ENCODE data around the gene ABLIM2.

ABLIM2 gene

GRCh38 chr4:8084712-8085490 is 73.7 kb downstream of the ABLIM2 start:
- no peak for DNase-seq (ENCODE audit: low read depth in 2 of 2)

DNA sequence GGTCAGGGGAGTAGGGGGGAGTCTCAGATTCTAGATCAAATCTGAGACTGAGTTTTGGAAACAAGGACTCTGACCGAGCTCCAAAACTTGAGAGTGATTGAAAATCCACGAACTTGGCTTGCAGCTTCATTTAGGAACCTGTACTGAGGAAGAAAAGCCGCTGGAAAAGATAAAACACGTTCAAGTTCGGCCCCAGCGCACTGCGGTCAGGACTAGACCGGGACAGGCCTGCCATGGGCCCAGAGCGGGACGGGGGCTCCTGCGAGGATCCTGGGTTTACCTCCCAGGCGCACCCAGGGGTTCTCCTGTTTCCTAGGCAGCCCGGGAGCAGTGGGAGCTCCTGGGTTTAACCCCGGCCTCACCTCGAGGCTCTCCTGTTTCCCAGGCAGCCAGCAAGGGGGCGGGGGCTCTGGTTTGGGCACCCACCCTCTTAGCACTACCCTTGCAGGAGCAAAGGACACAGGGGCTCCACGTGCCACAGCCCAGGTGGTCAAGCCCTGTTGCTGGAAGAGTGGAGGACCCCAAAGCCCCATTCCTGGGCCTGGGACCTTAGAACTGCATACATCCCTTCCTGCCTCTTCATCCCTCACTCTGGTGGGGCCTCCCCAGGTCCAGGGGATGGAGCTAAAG is 74.5 kb downstream of the ABLIM2 start:
- no peak for DNase-seq (ENCODE audit: low read depth in 2 of 2)

- no peak for DNase-seq (ENCODE audit: low read depth in 2 of 2)
These were observed 75.4 kb downstream of the ABLIM2 start for GRCh38 chr4:8083086-8083825.

GRCh38 chr4:8082517-8083055 is 76.0 kb downstream of the ABLIM2 start:
- DNase-seq (ENCODE audit: low read depth in 2 of 2): no peak

- no peak for DNase-seq (ENCODE audit: low read depth in 2 of 2)
These were observed 76.7 kb downstream of the ABLIM2 start for GRCh38 chr4:8081621-8082516.

DNA sequence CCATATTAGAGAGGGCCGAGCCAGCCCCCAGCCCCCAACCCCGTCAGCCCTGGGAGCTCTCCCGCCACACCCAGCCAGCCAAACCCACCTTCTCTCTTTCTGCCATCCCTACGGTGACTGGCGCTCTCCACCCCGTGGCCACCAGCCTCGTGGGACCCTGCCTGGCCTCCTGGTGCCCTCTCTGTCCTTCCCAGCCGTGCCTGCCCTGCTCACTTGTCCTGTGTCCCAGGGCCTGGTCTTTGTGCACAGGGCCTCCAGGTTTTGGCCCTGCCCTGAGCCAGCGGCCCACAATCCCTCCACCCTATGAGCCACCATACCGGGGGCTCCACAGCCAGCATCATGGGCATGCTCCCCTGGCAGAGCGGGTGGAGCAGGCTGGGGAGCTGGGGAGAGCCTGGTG is 77.4 kb downstream of the ABLIM2 start:
- DNase-seq (ENCODE audit: low read depth in 2 of 2): no peak

- no peak for DNase-seq (ENCODE audit: low read depth in 2 of 2)
These were observed 77.9 kb downstream of the ABLIM2 start for GRCh38 chr4:8080754-8081065.

DNA sequence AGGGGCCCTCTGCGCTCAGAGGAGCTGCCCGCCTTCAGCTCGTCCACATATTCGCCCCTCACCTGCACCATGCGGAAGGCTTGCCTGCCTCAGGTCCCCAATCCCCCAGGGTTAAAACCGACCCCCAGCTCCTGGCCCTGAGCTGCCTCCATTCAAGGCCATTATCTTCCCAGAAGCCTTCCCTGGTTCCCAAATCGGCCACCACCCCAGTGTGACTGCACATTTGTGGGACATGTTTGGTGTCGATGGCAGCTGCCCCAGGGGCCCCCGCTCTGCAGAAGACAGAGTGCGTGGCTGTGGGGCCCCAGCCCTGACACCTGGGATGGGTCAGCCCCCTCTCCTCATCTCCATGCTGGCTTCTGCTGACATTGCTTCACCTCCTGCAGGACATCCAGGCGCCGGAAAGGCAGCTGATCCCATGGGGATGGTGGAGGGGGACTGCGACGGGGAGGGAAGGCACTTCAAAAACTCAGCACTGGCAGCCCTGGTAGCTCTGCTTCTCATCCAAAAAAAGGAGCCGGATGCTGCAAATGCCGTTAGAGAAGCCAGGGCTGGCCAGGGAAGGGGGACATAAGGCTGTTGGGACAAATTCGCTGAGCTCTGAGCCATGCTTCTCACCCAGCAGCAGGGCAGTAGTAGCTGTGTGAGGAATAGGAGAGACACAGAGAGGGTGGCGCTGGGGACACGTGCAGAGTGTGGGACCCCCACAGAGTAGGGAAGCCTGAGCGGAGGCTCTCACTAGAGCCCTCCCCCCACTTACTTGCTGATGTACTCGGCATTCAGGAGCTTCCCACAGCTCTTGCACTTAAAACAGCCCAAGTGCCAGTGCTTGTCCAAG is 78.5 kb downstream of the ABLIM2 start:
- no peak for DNase-seq (ENCODE audit: low read depth in 2 of 2)

DNA sequence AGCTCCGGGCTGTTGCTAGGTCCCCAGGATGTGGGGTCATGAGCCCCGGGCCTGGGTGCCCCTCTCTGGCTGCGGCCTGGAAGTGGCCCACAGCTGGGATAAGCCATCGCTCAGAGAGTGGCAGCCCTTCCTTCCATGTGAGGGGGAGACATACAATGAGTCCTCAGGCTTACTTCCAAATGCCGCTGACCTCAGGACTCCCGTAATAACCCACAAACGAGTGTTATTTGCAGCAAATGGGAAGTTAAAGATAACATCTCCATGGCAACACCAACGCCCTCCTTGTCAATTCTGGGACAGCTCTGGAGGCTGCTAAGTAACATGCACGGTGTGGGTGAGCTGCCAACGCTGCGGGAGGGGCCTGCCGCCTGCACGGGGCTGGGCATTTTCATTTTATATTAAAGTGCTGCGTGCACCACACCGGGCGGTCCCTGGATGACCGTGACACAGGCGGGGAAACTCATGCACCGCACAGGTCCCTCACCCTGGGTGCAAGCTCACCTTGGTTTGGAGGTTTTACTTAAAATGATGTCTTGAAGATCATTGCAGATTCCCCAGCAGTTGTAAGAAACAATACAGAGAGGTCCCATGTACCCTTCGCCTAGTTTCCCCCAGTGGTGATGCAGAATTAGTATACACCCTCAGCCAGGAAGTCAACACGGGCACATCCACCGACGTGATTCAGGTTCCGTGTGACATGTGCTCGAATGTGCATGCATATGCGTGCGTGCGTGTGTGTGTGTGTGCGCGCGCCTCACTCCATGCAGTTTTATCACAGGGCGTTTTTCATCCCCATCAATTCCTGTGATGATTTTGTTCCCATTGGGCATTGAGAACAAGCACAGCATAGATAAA is 79.4 kb downstream of the ABLIM2 start:
- DNase-seq (ENCODE audit: low read depth in 2 of 2): no peak

DNA sequence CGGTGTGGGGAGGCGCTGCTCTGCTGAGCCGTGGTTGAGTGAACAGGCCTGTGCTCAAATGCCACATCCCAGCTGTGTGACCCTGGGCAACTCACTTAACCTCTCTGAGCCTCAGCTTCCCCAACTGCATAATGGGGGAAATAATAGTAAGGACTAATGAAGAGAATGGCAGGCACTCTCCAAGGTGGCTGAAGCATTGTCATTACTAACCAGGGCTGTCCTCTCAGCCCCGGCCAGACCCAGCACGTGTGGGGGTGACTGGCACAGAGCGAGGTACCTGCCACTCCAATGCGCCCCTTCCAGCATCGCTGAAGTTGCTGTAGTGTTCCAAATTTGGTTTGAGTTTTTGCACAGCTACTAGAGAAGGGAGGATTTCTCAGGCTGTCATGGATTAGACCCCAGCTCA is 80.0 kb downstream of the ABLIM2 start:
- no peak for DNase-seq (ENCODE audit: low read depth in 2 of 2)

DNA sequence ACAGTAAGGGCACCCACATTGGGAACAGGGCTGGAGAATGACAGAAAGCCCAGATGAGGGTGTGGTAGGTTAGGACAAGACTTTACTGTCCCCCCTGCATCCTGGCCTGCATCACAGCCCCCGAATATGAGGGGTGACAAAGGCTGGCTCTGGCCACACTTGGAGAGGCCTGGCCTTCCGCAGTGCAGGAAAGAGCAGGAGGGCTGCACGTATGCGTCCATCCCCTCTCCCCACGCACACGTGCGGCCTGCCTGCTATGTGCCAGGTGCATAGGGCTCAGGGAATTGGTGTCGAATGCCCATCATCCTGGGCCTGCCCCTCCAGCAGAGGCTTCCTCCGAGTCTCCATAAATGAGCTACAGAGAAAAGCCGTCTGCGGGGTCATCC is 80.5 kb downstream of the ABLIM2 start:
- DNase-seq (ENCODE audit: low read depth in 2 of 2): no peak

DNA sequence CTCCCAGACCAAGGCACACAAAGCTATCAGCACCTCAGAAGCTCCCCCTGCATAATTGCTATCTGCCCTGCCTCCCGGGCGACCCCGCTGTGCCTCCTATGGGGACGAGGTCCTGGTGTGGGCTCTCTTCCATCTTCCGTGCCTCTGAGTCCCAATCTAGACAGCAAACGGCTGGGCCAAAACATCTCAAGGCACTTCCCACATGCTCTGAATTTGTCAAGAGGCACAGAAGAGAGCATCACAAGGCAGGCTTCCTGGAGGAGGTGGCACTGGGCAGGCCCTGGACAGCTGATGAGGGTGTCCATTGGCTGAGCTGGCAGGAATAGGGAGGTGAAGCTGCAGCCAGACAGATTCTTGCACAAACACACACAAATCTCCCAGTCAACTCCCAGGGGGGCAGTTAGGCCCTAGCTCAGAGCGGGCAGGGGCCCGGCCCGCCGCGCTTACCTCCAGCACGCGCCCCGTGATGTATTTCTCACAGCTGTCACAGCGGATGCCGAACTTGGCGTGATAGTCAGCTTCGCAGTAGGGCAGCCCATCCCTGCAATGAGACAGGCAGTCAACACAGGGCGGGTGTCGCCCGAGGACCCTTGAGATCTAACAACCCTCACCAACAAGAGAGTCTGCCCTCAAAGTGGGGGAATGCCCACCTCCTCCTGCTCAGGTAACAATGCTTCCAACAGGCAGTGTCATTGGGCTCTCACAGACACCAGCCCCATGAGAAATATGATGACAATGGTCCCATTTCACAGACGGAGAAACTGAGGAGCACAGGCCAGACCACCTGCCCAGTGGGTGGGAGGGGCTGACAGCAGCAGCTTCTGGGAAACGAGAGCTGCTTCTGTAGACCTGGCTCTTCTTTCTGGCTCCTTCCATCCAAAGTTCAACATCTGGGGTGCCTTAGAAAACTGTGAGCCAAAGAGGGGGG is 81.2 kb downstream of the ABLIM2 start:
- DNase-seq (ENCODE audit: low read depth in 2 of 2): no peak

- DNase-seq (ENCODE audit: low read depth in 2 of 2): no peak
These were observed 82.6 kb downstream of the ABLIM2 start for GRCh38 chr4:8076023-8076422.

DNA sequence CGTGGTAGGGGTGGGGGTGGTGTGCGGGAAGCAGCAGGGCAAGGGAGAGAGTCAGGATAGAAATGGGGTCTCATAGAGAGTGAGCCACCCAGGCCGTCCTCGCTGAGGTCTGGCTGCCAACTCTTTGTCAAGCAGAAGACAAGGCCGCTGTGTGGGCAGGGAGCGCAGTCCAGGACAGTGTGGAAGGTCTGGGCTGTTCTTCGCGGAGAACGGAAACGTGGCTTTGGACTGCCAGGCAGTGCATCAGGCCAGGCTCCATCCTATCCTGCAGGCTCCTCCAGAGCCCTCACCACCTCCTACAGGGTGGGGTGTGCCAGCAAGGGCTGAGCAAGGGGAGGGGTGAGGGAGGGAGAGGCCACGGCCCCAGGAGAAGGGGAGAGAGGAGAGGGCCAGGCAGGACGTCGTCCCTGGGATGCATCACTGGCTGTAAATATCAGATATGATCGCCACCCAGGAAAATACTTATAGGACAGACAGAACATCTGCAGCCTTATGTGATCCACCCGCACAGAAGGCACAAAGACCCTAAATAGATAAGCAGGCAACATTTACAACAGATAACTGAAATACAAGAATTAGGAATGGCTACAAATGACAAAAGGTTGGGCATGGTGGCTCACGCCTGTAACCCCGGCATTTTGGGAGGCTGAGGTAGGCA is 85.3 kb downstream of the ABLIM2 start:
- no peak for DNase-seq (ENCODE audit: low read depth in 2 of 2)

- DNase-seq (ENCODE audit: low read depth in 2 of 2): no peak
These were observed 86.2 kb downstream of the ABLIM2 start for GRCh38 chr4:8072235-8072968.

DNA sequence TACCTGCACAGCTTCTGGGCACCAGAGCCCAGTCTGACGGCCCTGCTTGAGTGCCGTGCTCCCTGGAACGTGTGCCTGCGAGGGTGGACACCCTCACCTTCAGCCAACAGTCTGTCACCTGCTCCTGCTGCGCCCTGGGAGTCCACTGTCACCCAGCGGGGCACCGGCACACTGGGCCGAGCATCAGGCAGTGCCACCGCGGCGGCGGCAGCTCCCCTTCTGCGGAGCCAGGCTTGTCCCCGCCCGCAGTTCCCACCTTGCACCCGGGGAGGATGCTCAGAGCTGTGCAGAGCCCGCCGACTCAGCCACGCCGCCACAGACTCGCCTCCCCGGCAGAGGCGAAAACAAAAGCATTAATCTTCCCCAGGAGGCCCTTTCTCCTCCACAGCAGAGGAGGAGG is 86.8 kb downstream of the ABLIM2 start:
- DNase-seq (ENCODE audit: low read depth in 2 of 2): no peak
